Astrocyte (in vitro differentiated cells and primary cell): ENCODE data around the gene PMAIP1.

Source experiments
- CTCF ChIP-seq: IDR thresholded peaks from 2 replicates; pipeline ENCODE4 v1.5.1; 2011; ENCODE audit warnings: low read depth, mild to moderate bottlenecking, inconsistent platforms, low read length, moderate library complexity; ENCODE audit not compliant: insufficient read depth
- EZH2 ChIP-seq: IDR thresholded peaks from 2 replicates; pipeline ENCODE4 v1.6.1; 2012; ENCODE audit warnings: mild to moderate bottlenecking, low read length, inconsistent platforms; ENCODE audit not compliant: insufficient read depth

- TF ChIP-seq CTCF (no peak), EZH2 (no peak)
Measured at GRCh38 chr18:59918997-59919396, 19.2 kb downstream of the PMAIP1 start.
